Glutamatergic neuron (in vitro differentiated cells): ENCODE data around the gene MYT1. TPM values are rescaled to one million over a fixed set of nuclear protein-coding genes. Genes with fewer than 3 reads are reported as not detected.
A peak's percentile ranks its signal among the peaks of the same experiment; 100 is the strongest.

Experiments
- DNase-seq: peaks from one replicate; pipeline ENCODE4 v3.0.0; 2022
- H3K27ac Mint-ChIP-seq: one replicate; pipeline ENCODE4 v1.8.0; 2020; ENCODE audit warnings: mild to moderate bottlenecking, mixed read lengths, inconsistent platforms; ENCODE audit not compliant: unreplicated experiment
- H3K27me3 Mint-ChIP-seq: one replicate; pipeline ENCODE4 v1.8.0; 2020; ENCODE audit warnings: mild to moderate bottlenecking, moderate library complexity, mixed read lengths, inconsistent platforms; ENCODE audit not compliant: unreplicated experiment
- H3K36me3 Mint-ChIP-seq: one replicate; pipeline ENCODE4 v1.8.0; 2020; ENCODE audit warnings: mild to moderate bottlenecking, mixed read lengths, inconsistent platforms; ENCODE audit not compliant: unreplicated experiment
- H3K4me1 Mint-ChIP-seq: one replicate; pipeline ENCODE4 v1.8.0; 2020; ENCODE audit warnings: mild to moderate bottlenecking, low read depth, mixed read lengths, inconsistent platforms; ENCODE audit not compliant: unreplicated experiment
- H3K4me3 Mint-ChIP-seq: one replicate; pipeline ENCODE4 v1.8.0; 2020; ENCODE audit warnings: mild to moderate bottlenecking, mixed read lengths, inconsistent platforms; ENCODE audit not compliant: unreplicated experiment
- H3K9me3 Mint-ChIP-seq: one replicate; pipeline ENCODE4 v1.8.0; 2020; ENCODE audit warnings: mild to moderate bottlenecking, moderate library complexity, mixed read lengths, inconsistent platforms; ENCODE audit not compliant: unreplicated experiment
- CTCF ChIP-seq: fragments of 200-600 bp; sonication (generic); IDR thresholded peaks from one replicate; pipeline ENCODE4 v1.5.0; 2021; ENCODE audit not compliant: partially characterized antibody, unreplicated experiment
- total RNA-seq: library from RNA; stranded (reverse); fragmentation: NEBNext Ultra II Directional; extraction: Animal tissue kit (Norgen Biotek cat#: 25700); gene quantifications from one replicate; pipeline ENCODE4 v1.2.1, GENCODE V29; 2021; ENCODE audit not compliant: unreplicated experiment

Gene MYT1
- total RNA-seq, 1 donor from 2014 or later: 159 TPM

GRCh38 chr20:64256282-64256935 is 92.2 kb downstream of the MYT1 start:
- H3K27me3 Mint-ChIP-seq: peaks cover 19% of the 10 kb centered on the region
- H3K9me3 Mint-ChIP-seq: peaks cover 22% of the 10 kb centered on the region
- no peak for TF ChIP-seq CTCF
- peaks cover 22% of the 10 kb centered on the region for H3K4me1 Mint-ChIP-seq
- no peak for DNase-seq
- H3K36me3 Mint-ChIP-seq: no peaks in the 10 kb centered on the region
- peak overlapping the region; percentile 93 for H3K27ac Mint-ChIP-seq
- H3K4me3 Mint-ChIP-seq: peak overlapping the region; percentile 95

GRCh38 chr20:64257107-64257757 is 93.0 kb downstream of the MYT1 start:
- no peak for TF ChIP-seq CTCF
- no peak for DNase-seq
- peaks cover 22% of the 10 kb centered on the region for H3K4me1 Mint-ChIP-seq
- H3K9me3 Mint-ChIP-seq: peaks cover 22% of the 10 kb centered on the region
- H3K4me3 Mint-ChIP-seq: peak overlapping the region; percentile 95
- no peaks in the 10 kb centered on the region for H3K36me3 Mint-ChIP-seq
- H3K27ac Mint-ChIP-seq: peak overlapping the region; percentile 30
- H3K27me3 Mint-ChIP-seq: peaks cover 18% of the 10 kb centered on the region

- Mint-ChIP-seq H3K36me3 (no peaks in the 10 kb centered on the region), H3K27ac (no peak overlapping the region), H3K9me3 (peaks cover 17% of the 10 kb centered on the region), H3K27me3 (peaks cover 14% of the 10 kb centered on the region), H3K4me1 (peaks cover 22% of the 10 kb centered on the region), H3K4me3 (no peak overlapping the region)
- no peak for TF ChIP-seq CTCF
- no peak for DNase-seq
Observed at GRCh38 chr20:64258071-64258823, 94.0 kb downstream of the MYT1 start.

GRCh38 chr20:64260239-64260638 is 96.0 kb downstream of the MYT1 start:
- H3K27me3 Mint-ChIP-seq: peaks cover 6% of the 10 kb centered on the region
- H3K9me3 Mint-ChIP-seq: peaks cover 9% of the 10 kb centered on the region
- no peak for TF ChIP-seq CTCF
- no peaks in the 10 kb centered on the region for H3K36me3 Mint-ChIP-seq
- peaks cover 19% of the 10 kb centered on the region for H3K4me1 Mint-ChIP-seq
- peak overlapping the region; percentile 14 for H3K4me3 Mint-ChIP-seq
- DNase-seq: no peak
- H3K27ac Mint-ChIP-seq: no peak overlapping the region

- Mint-ChIP-seq H3K4me1 (peaks cover 16% of the 10 kb centered on the region), H3K4me3 (no peak overlapping the region), H3K27ac (no peak overlapping the region), H3K27me3 (peaks cover 3% of the 10 kb centered on the region), H3K36me3 (no peaks in the 10 kb centered on the region), H3K9me3 (peaks cover 6% of the 10 kb centered on the region)
- no peak for TF ChIP-seq CTCF
- DNase-seq: no peak
Observed at GRCh38 chr20:64261138-64261537, 96.9 kb downstream of the MYT1 start.
